Epithelial cell of prostate (primary cell): ENCODE measurements around the gene CD99L2.
A peak's percentile ranks its signal among the peaks of the same experiment; 100 is the strongest.

Experiments
- DNase-seq: peaks from one replicate; pipeline ENCODE4 v3.0.0-alpha.2; 2011; ENCODE audit warnings: low read depth, low spot score
- H3K27ac ChIP-seq: fragments of 450-650 bp; 2 replicates; pipeline ENCODE4 v1.5.1; 2017; ENCODE audit warnings: mild to moderate bottlenecking

Gene CD99L2

GRCh38 chrX:150767475-150768131, 130.9 kb downstream of the CD99L2 start:
- H3K27ac ChIP-seq = no peak overlapping the region
- DNase-seq = no peak

- no peak for DNase-seq
- no peak overlapping the region for H3K27ac ChIP-seq
Observed at GRCh38 chrX:150767045-150767395, 131.4 kb downstream of the CD99L2 start.

GRCh38 chrX:150766351-150767044, 132.0 kb downstream of the CD99L2 start:
- H3K27ac ChIP-seq = no peak overlapping the region

GRCh38 chrX:150765782-150766350, 132.6 kb downstream of the CD99L2 start:
- H3K27ac ChIP-seq = no peak overlapping the region
- no peak for DNase-seq

More at GRCh38 chrX:150766351-150767044, 132.0 kb downstream of the CD99L2 start:
- no peak for DNase-seq

GRCh38 chrX:150765237-150765636, 133.2 kb downstream of the CD99L2 start:
- H3K27ac ChIP-seq = no peak overlapping the region
- DNase-seq = no peak

- no peak overlapping the region for H3K27ac ChIP-seq
- no peak for DNase-seq
Observed at GRCh38 chrX:150763810-150764209, 134.7 kb downstream of the CD99L2 start.

GRCh38 chrX:150763303-150763797, 135.1 kb downstream of the CD99L2 start:
- DNase-seq = no peak
- no peak overlapping the region for H3K27ac ChIP-seq

GRCh38 chrX:150762258-150763165, 136.0 kb downstream of the CD99L2 start:
- no peak overlapping the region for H3K27ac ChIP-seq
- no peak for DNase-seq

GRCh38 chrX:150761819-150762216, 136.7 kb downstream of the CD99L2 start:
- DNase-seq = no peak
- H3K27ac ChIP-seq = no peak overlapping the region

- DNase-seq = no peak
- H3K27ac ChIP-seq = no peak overlapping the region
Observed at GRCh38 chrX:150761176-150761818, 137.2 kb downstream of the CD99L2 start.

- H3K27ac ChIP-seq = no peak overlapping the region
- DNase-seq = no peak
Observed at GRCh38 chrX:150759568-150760416, 138.7 kb downstream of the CD99L2 start.

- no peak for DNase-seq
- H3K27ac ChIP-seq = no peak overlapping the region
Observed at GRCh38 chrX:150757371-150757770, 141.1 kb downstream of the CD99L2 start.

GRCh38 chrX:150753968-150754367, 144.5 kb downstream of the CD99L2 start:
- DNase-seq = no peak
- H3K27ac ChIP-seq = no peak overlapping the region

GRCh38 chrX:150753357-150753756, 145.1 kb downstream of the CD99L2 start:
- H3K27ac ChIP-seq = no peak overlapping the region
- DNase-seq = no peak

GRCh38 chrX:150752124-150752523, 146.3 kb downstream of the CD99L2 start:
- no peak for DNase-seq
- H3K27ac ChIP-seq = no peak overlapping the region

GRCh38 chrX:150736475-150736874, 162.0 kb downstream of the CD99L2 start:
- no peak overlapping the region for H3K27ac ChIP-seq
- no peak for DNase-seq

- H3K27ac ChIP-seq = peak overlapping the region; percentile 45
- peak; percentile 50 for DNase-seq
Observed at GRCh38 chrX:150731795-150732194, 166.7 kb downstream of the CD99L2 start.

- no peak for DNase-seq
Observed at GRCh38 chrX:150730719-150731118, 167.7 kb downstream of the CD99L2 start.

GRCh38 chrX:150729956-150730355, 168.5 kb downstream of the CD99L2 start:
- no peak for DNase-seq
- no peak overlapping the region for H3K27ac ChIP-seq

More at GRCh38 chrX:150730719-150731118, 167.7 kb downstream of the CD99L2 start:
- no peak overlapping the region for H3K27ac ChIP-seq
